Naive thymus-derived CD4-positive, alpha-beta T cell (primary cell): ENCODE data around the gene EXD3. TPM values are rescaled to one million over a fixed set of nuclear protein-coding genes. Genes with fewer than 3 reads are reported as not detected.
"Not testable (repeated sequence)": the region's sequence is repeated elsewhere in the genome, so short reads cannot be mapped to it uniquely, and the experiment has no call there.

Experiments
- ATAC-seq: fragments of 150-1000 bp; cut with Tn5 transposase; 2 replicates; pipeline ENCODE4 v1.10.0; 2021; ENCODE audit warnings: mild to moderate bottlenecking, moderate library complexity
- CTCF ChIA-PET: fragments of 350-600 bp; sonication (Branson Sonifier 250); formaldehyde crosslinking; loops from one replicate; lab custom pipeline; 2021; ENCODE audit warnings: antibody characterized with exemption; lab: Charles Lee
- POLR2A ChIA-PET: fragments of 350-600 bp; sonication (Branson Sonifier 250); formaldehyde crosslinking; loops from one replicate; lab custom pipeline; 2021; ENCODE audit warnings: antibody characterized with exemption, inconsistent platforms; lab: Charles Lee
- DNase-seq, 9 donors: peaks; one replicate each; pipeline versions ENCODE4 v3.0.0 to v3.0.0-alpha.2; 2020 to 2022; ENCODE audit warnings: mixed read lengths in 1 of 9
- H3K27ac ChIP-seq: one replicate; pipeline ENCODE4 v1.7.0; 2013; ENCODE audit warnings: mild to moderate bottlenecking, low read depth, low read length, moderate library complexity
- H3K27me3 ChIP-seq, 2 donors: one replicate each; pipeline ENCODE4 v1.7.0; 2013; ENCODE audit warnings: low read length in 2 of 2, mild to moderate bottlenecking in 2 of 2, moderate library complexity in 2 of 2; ENCODE audit not compliant: control insufficient read depth in 2 of 2, insufficient read depth in 2 of 2
- H3K36me3 ChIP-seq, 3 experiments: 1 replicate in 2 of 3; 2 replicates in 1 of 3; pipeline ENCODE4 v1.7.0; 2013; ENCODE audit warnings: low read length in 3 of 3, mild to moderate bottlenecking in 3 of 3, moderate library complexity in 1 of 3; ENCODE audit not compliant: insufficient read depth in 3 of 3, control insufficient read depth in 2 of 3
- H3K4me1 ChIP-seq, 2 donors: one replicate each; pipeline ENCODE4 v1.7.0; 2013; ENCODE audit warnings: low read length in 2 of 2, mild to moderate bottlenecking in 2 of 2, moderate library complexity in 1 of 2; ENCODE audit not compliant: control insufficient read depth in 2 of 2, insufficient read depth in 2 of 2
- H3K4me3 ChIP-seq: 2 replicates; pipeline ENCODE4 v1.7.0; 2013; ENCODE audit warnings: mild to moderate bottlenecking, low read length
- H3K9me3 ChIP-seq, 3 experiments: 1 replicate in 2 of 3; 2 replicates in 1 of 3; pipeline ENCODE4 v1.7.0; 2013; ENCODE audit warnings: low read length in 3 of 3; ENCODE audit not compliant: control insufficient read depth in 2 of 3
- H3K27ac Mint-ChIP-seq, 9 donors: one replicate each; pipeline ENCODE4 v1.8.0; 2020 to 2022; ENCODE audit warnings: mixed read lengths in 9 of 9, mild to moderate bottlenecking in 8 of 9, moderate library complexity in 5 of 9, inconsistent platforms in 2 of 9
- H3K27me3 Mint-ChIP-seq, 5 donors: one replicate each; pipeline ENCODE4 v1.8.0; 2021 to 2022; ENCODE audit warnings: mixed read lengths in 5 of 5, mild to moderate bottlenecking in 1 of 5
- H3K36me3 Mint-ChIP-seq, 5 donors: one replicate each; pipeline ENCODE4 v1.8.0; 2020 to 2022; ENCODE audit warnings: mixed read lengths in 5 of 5, mild to moderate bottlenecking in 3 of 5, inconsistent platforms in 1 of 5
- H3K4me1 Mint-ChIP-seq, 7 donors: one replicate each; pipeline ENCODE4 v1.8.0; 2020 to 2022; ENCODE audit warnings: mixed read lengths in 7 of 7, mild to moderate bottlenecking in 3 of 7, inconsistent platforms in 1 of 7
- H3K4me3 Mint-ChIP-seq, 10 donors: one replicate each; pipeline ENCODE4 v1.8.0; 2020 to 2022; ENCODE audit warnings: mild to moderate bottlenecking in 10 of 10, mixed read lengths in 10 of 10, moderate library complexity in 6 of 10, inconsistent platforms in 2 of 10
- H3K9me3 Mint-ChIP-seq, 11 donors: one replicate each; pipeline ENCODE4 v1.8.0; 2020 to 2022; ENCODE audit warnings: mixed read lengths in 11 of 11, mild to moderate bottlenecking in 4 of 11, inconsistent platforms in 1 of 11, moderate library complexity in 1 of 11
- intact Hi-C, 2 donors: fragments of 100-400 bp; cut with micrococcal nuclease; formaldehyde crosslinking; loops; one replicate each; pipeline ENCODE4 v1.15.1; 2023
- polyA plus RNA-seq, 2 donors: library from polyadenylated mRNA; unstranded; fragments of 300-500 nt; fragmentation: Illumina TruSeq; gene quantifications; one replicate each; pipeline ENCODE4 v1.2.3, GENCODE V29; 2021
- total RNA-seq, 6 experiments: library from RNA in 5 of 6; stranded (reverse) in 5 of 6; gene quantifications; 1 replicate in 5 of 6; 2 replicates in 1 of 6; pipeline ENCODE4 v1.2.3 and lab custom pipeline; 2021 to 2026

Gene EXD3
- total and polyA plus RNA-seq, 7 experiments from 2014 or later = 3.5 to 27.2 (median 23.4) TPM

DNA sequence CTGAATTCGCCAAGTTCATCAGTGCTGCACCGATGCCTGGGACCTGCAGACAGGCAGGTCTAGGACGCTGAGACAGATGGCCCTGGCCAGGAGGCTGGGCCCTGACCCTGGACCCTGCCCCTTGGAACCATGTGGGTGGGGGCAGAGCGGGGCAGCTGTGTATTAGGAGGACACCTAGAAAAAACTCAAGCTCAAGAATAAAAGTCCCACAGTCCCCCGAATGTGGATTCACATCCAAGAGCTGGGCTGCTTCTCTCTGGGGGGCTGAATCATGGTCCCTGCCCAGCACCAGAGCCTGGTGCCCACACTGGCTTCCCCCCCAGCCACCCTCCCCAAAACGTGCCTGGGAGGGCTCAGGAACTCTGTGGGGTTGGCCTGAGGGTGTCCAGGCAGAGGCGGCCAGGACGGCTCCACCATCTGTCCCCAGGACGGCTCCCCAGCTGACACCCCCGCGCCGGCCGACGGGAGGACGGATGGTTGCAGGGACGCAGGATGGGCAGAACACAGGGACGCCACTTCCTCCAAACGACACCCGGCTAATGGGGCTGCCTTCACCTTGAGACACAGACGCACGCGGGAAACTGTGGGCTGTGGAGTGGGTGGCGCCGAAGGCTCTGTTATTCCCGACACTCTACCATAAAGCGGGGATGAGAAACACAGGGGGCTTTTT is 34.9 kb downstream of the EXD3 start:
- ATAC-seq (no peak), DNase-seq (no peak)
- Histone ChIP-seq H3K4me1 (peaks cover 3 to 12% of the 10 kb centered on the region in 2 donors), H3K4me3 (peak overlapping the region; percentile 27), H3K9me3 (no peaks in the 10 kb centered on the region), H3K36me3 (no peaks in the 10 kb centered on the region), H3K27me3 (no peaks in the 10 kb centered on the region), H3K27ac (peak overlapping the region; percentile 64)
- Mint-ChIP-seq H3K4me3 (peak overlapping the region in 5 of 10 donors; percentile 18 to 77 (median 25)), H3K9me3 (no peaks in the 10 kb centered on the region), H3K27me3 (no peaks in the 10 kb centered on the region), H3K36me3 (peaks cover 0 to 9% (median 0%) of the 10 kb centered on the region in 5 donors), H3K4me1 (peaks cover 0 to 20% (median 4%) of the 10 kb centered on the region in 7 donors), H3K27ac (peak overlapping the region in 6 of 9 donors; percentile 28 to 96 (median 88))
- CTCF ChIA-PET = interaction anchor here (0.5 to 1.0 kb wide), 4 partner anchors 20 to 121 kb away, joined by 3 read pairs; partner anchors contain the start of gene NRARP
- intact Hi-C loops = no loop called here
- POLR2A ChIA-PET = interaction anchor here (0.9 to 1.6 kb wide), 4 partner anchors 35 to 589 kb away, joined by 3 to 7 read pairs (median 4); partner anchors contain the start of genes EXD3, NOXA1 and TUBB4B

- ChIA-PET CTCF (interaction anchor here (0.6 to 1.0 kb wide), 3 partner anchors 21 to 510 kb away, joined by 3 read pairs; partner anchors contain the start of gene NRARP), POLR2A (interaction anchor here (0.7 to 1.6 kb wide), 5 partner anchors 36 to 588 kb away, joined by 3 to 7 read pairs (median 4); partner anchors contain the start of genes EXD3, NOXA1, NRARP and TUBB4B)
- peak in 4 of 9 donors; percentile 21 to 63 (median 35) for DNase-seq
- Mint-ChIP-seq H3K36me3 (peaks cover 0 to 9% (median 0%) of the 10 kb centered on the region in 5 donors), H3K4me1 (peaks cover 0 to 20% (median 4%) of the 10 kb centered on the region in 7 donors), H3K9me3 (no peaks in the 10 kb centered on the region), H3K27ac (peak overlapping the region in 7 of 9 donors; percentile 28 to 98 (median 92)), H3K27me3 (no peaks in the 10 kb centered on the region), H3K4me3 (peak overlapping the region in 8 of 10 donors; percentile 25 to 77 (median 38))
- H3K4me3 ChIP-seq = peak overlapping the region; percentile 27
- no peaks in the 10 kb centered on the region for H3K36me3 ChIP-seq
- no peak for ATAC-seq
- H3K4me1 ChIP-seq = peaks cover 3 to 12% of the 10 kb centered on the region in 2 donors
- no peaks in the 10 kb centered on the region for H3K27me3 ChIP-seq
- H3K27ac ChIP-seq = peak overlapping the region; percentile 64
- intact Hi-C loops = no loop called here
- no peaks in the 10 kb centered on the region for H3K9me3 ChIP-seq
These were observed 35.7 kb downstream of the EXD3 start for GRCh38 chr9:137387114-137387890.

DNA sequence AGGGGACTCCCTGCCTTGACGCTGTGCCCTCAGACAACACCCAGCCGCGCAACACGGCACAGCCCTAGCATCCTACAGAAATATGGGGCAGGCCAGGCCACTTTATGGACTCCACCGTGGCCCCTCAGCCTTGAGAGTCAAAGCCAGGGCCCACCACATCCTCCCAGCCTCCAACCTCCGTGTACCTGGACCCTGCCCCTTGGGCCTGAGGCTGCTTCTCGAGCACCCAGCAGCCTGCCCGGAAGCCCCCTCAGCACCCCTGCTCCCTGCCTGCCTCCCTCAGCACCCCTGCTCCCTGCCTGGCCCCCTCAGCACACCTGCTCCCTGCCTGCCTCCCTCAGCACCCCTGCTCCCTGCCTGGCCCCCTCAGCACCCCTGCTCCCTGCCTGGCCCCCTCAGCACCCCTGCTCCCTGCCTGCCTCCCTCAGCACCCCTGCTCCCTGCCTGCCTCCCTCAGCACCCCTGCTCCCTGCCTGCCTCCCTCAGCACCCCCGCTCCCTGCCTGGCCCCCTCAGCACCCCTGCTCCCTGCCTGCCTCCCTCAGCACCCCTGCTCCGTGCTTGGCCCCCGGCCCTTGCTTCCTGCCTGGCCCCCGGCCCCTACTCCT is 36.4 kb downstream of the EXD3 start:
- H3K36me3 Mint-ChIP-seq, DNase-seq, ATAC-seq, H3K36me3 ChIP-seq, H3K9me3 ChIP-seq, H3K9me3 Mint-ChIP-seq, CTCF ChIA-PET, H3K4me3 ChIP-seq, H3K27me3 Mint-ChIP-seq, H3K27me3 ChIP-seq, intact Hi-C loops: not testable (repeated sequence)
- peak overlapping the region; percentile 64 for H3K27ac ChIP-seq
- H3K4me1 ChIP-seq = peaks cover 3 to 12% of the 10 kb centered on the region in 2 donors
- POLR2A ChIA-PET = interaction anchor here (0.7 to 1.6 kb wide), 6 partner anchors 12 to 330 kb away, joined by 3 to 7 read pairs (median 4); partner anchors contain the start of genes EXD3, NOXA1, NRARP and TUBB4B
- Mint-ChIP-seq H3K27ac (peak overlapping the region in 5 of 9 donors; percentile 74 to 96 (median 92)), H3K4me1 (peaks cover 0 to 20% (median 4%) of the 10 kb centered on the region in 7 donors), H3K4me3 (peak overlapping the region in 1 of 10 donors; percentile 77)

DNA sequence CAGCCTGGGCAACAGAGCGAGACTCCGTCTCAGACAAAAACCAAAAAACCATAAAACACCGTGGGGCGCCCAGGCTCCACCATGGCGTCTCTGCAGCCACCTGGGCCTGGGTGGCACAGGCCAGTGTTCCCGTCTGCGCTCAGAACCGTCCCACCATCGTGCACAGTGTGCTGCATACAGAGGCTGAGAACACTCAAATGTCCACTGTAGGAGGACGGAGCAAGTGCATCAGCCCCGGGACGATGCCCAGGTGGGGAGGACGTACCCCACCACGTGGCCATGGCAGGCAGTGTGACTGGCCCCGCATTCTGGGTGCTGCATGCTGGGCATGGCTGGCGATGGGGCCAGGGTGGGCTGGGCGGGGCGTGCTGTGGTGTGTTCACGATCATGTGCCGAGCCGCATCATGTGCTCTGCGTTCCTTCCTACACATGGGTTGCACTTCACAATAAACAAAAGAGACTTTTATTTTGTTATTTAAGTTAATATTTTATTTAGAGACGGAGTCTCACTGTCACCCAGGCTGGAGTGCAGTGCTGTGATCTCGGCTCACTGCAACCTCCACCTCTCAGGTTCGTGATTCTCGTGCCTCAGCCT is 37.8 kb downstream of the EXD3 start:
- Mint-ChIP-seq H3K36me3 (peaks cover 0 to 6% (median 0%) of the 10 kb centered on the region in 5 donors), H3K9me3 (no peaks in the 10 kb centered on the region), H3K27ac (peak overlapping the region in 3 of 9 donors; percentile 73 to 96 (median 81)), H3K4me1 (peaks cover 0 to 17% (median 4%) of the 10 kb centered on the region in 7 donors), H3K4me3 (no peak overlapping the region), H3K27me3 (no peaks in the 10 kb centered on the region)
- Histone ChIP-seq H3K27me3 (no peaks in the 10 kb centered on the region), H3K4me1 (peaks cover 3 to 12% of the 10 kb centered on the region in 2 donors), H3K9me3 (no peaks in the 10 kb centered on the region), H3K4me3 (no peak overlapping the region), H3K36me3 (no peaks in the 10 kb centered on the region), H3K27ac (no peak overlapping the region)
- ATAC-seq (no peak), DNase-seq (no peak)
- ChIA-PET CTCF (no interaction called here), POLR2A (no interaction called here)
- intact Hi-C loops = no loop called here

DNA sequence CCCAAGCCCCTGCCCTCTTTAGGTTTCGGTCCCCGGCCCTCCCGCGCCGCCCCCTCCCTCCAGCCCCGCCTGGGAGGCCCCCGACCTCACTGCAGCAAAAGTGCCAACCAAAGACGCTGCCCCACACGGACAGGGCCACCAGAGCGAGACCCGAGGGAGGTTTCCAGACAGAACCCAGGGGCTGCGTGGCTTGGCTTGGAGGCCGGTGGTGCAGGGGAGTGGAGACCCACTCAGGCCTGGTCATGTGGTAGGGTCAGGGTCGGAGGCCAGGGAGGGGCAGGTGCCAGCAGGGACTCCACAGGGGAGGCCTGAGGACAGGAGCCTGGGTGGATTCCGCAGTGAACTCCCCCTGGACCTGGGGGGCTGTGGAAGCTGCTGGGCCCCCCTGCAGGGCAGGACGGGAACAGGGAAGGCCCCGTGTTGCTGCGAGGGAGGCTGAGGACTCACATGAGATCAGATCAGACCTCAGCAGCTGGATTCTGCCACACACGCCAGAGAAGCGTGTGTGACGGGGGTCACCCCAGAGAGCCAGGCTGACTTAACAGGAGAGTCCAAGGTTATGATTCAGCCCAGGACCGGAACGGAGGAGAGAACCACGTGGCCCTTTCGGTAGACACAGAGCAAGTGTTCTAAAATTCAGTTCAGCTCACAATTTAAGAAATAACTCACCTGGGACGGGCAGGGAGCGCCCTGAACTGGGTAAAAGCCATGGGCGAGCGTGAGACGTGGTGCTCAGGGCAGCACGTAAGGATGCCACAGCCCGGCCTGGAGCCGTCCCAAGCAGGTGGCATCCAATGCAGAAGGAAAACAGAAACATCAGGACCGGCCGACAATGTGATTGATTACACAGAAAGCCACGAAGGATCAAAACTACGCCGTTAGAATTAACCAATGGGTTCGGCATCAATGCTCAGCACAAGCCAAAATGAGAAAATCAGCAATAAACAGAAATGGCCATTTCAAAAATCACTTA is 38.9 kb downstream of the EXD3 start:
- Histone ChIP-seq H3K9me3 (no peaks in the 10 kb centered on the region), H3K4me1 (peaks cover 3 to 12% of the 10 kb centered on the region in 2 donors), H3K36me3 (no peaks in the 10 kb centered on the region), H3K4me3 (no peak overlapping the region), H3K27ac (no peak overlapping the region), H3K27me3 (no peaks in the 10 kb centered on the region)
- Mint-ChIP-seq H3K4me3 (no peak overlapping the region), H3K4me1 (peaks cover 0 to 14% (median 4%) of the 10 kb centered on the region in 7 donors), H3K9me3 (no peaks in the 10 kb centered on the region), H3K27me3 (no peaks in the 10 kb centered on the region), H3K36me3 (peaks cover 0 to 6% (median 0%) of the 10 kb centered on the region in 5 donors), H3K27ac (peak overlapping the region in 6 of 9 donors; percentile 55 to 81 (median 73))
- DNase-seq = no peak
- ATAC-seq = no peak
- ChIA-PET POLR2A (interaction anchor here (0.9 kb wide), 1 partner anchor 8 kb away, joined by 3 read pairs; no protein-coding TSS in a partner anchor), CTCF (no interaction called here)
- intact Hi-C loops = no loop called here
